B cell (primary cell): ENCODE data around the gene LAMC3.

ENCODE experiments used
- EZH2 ChIP-seq: IDR thresholded peaks from 2 replicates; pipeline ENCODE4 v1.6.1; 2012; ENCODE audit warnings: borderline replicate concordance, low read depth, mild to moderate bottlenecking, moderate library complexity, low read length; ENCODE audit not compliant: insufficient read depth, poor library complexity, severe bottlenecking
- TF ChIP-seq, protein P1 (sequence below): fragments of 200-600 bp; IDR thresholded peaks from one replicate; pipeline ENCODE4 v1.8.0; 2022; ENCODE audit warnings: antibody characterized with exemption, mild to moderate bottlenecking

DNA sequence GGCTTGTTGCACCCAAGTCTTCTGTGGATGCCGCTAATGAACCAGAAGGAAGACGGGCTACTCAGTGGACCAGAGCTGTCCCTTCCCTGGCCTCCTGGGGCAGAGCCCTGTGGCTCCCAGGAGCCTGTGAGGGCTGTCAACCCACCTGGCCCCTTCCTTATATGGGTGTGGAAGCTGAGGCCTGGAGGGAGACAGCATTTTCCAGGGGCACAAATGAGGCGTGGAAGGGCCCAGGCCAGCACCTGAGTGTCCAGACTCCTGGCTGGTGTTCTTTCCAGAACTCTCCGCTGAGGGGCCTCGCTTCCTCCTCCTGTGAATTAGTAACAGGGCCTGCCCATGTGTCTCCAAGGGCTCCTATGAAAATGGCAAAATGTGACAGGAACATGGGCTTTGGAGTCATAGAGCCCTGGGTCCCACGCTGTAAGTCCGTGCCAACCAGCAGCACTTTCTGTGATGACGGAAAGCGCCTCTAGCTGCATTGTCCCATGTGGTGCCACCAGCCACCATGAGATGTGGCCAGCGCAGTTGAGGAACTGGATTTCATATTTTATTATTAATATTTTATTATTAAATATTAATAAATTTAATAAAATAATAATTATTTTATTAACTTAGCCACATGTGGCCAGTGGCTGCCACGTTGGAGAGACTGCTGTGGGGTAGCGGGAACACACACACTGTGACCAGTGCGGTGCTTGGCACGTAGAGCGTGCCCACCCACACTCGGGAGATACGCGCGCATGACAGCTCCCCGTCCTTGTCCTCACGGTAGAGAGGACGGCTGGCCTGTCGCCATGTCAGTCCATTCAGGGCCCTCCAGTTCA is 18.3 kb downstream of the LAMC3 start:
- TF ChIP-seq EZH2, result no peak
- TF ChIP-seq, protein P1, sequence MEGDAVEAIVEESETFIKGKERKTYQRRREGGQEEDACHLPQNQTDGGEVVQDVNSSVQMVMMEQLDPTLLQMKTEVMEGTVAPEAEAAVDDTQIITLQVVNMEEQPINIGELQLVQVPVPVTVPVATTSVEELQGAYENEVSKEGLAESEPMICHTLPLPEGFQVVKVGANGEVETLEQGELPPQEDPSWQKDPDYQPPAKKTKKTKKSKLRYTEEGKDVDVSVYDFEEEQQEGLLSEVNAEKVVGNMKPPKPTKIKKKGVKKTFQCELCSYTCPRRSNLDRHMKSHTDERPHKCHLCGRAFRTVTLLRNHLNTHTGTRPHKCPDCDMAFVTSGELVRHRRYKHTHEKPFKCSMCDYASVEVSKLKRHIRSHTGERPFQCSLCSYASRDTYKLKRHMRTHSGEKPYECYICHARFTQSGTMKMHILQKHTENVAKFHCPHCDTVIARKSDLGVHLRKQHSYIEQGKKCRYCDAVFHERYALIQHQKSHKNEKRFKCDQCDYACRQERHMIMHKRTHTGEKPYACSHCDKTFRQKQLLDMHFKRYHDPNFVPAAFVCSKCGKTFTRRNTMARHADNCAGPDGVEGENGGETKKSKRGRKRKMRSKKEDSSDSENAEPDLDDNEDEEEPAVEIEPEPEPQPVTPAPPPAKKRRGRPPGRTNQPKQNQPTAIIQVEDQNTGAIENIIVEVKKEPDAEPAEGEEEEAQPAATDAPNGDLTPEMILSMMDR, result no peak
